GM12873 (cell line): ENCODE results near the gene SNX32.

Experiments
- CTCF ChIP-seq: IDR thresholded peaks from 2 replicates; pipeline ENCODE4 v1.5.1; 2012; ENCODE audit warnings: low read depth, mild to moderate bottlenecking, moderate library complexity, low read length, control low read depth; ENCODE audit not compliant: insufficient read depth; ENCODE audit errors: missing control alignments

Gene SNX32

GRCh38 chr11:65892661-65893317 is 59.0 kb downstream of the SNX32 start:
- TF ChIP-seq CTCF: no peak

GRCh38 chr11:65894034-65894591 is 60.4 kb downstream of the SNX32 start:
- TF ChIP-seq CTCF: no peak

GRCh38 chr11:65895482-65895981 is 61.8 kb downstream of the SNX32 start:
- no peak for TF ChIP-seq CTCF

- TF ChIP-seq CTCF: no peak
Measured at GRCh38 chr11:65896034-65896999, 62.6 kb downstream of the SNX32 start.

GRCh38 chr11:65897020-65897471 is 63.3 kb downstream of the SNX32 start:
- no peak for TF ChIP-seq CTCF

- TF ChIP-seq CTCF: no peak
Measured at GRCh38 chr11:65898656-65899355, 65.0 kb downstream of the SNX32 start.
